HG03342 (cell line): Measurements from ENCODE around the gene CPNE6.

Source experiments
- ATAC-seq: cut with Tn5 transposase; IDR thresholded peaks from one replicate; pipeline ENCODE4 v1.9.1; 2021; ENCODE audit warnings: mild to moderate bottlenecking, moderate library complexity; ENCODE audit not compliant: unreplicated experiment

Gene CPNE6

GRCh38 chr14:24068711-24069410 is 2.5 kb upstream of the CPNE6 start:
- ATAC-seq: no peak

GRCh38 chr14:24069411-24069735 is 2.0 kb upstream of the CPNE6 start:
- no peak for ATAC-seq

- no peak for ATAC-seq
Observed at GRCh38 chr14:24070285-24071143, 848 bp upstream of the CPNE6 start.

- ATAC-seq: no peak
Observed at GRCh38 chr14:24071836-24072430, 571 bp downstream of the CPNE6 start.

GRCh38 chr14:24072436-24072835 is 1.1 kb downstream of the CPNE6 start:
- no peak for ATAC-seq

GRCh38 chr14:24072881-24073877 is 1.8 kb downstream of the CPNE6 start:
- no peak for ATAC-seq

- ATAC-seq: no peak
Observed at GRCh38 chr14:24074625-24075484, 3.5 kb downstream of the CPNE6 start.

GRCh38 chr14:24075485-24076301 is 4.3 kb downstream of the CPNE6 start:
- ATAC-seq: no peak

- ATAC-seq: no peak
Observed at GRCh38 chr14:24076302-24076601, 4.9 kb downstream of the CPNE6 start.

GRCh38 chr14:24077086-24077485 is 5.7 kb downstream of the CPNE6 start:
- no peak for ATAC-seq

GRCh38 chr14:24078146-24078545 is 6.8 kb downstream of the CPNE6 start:
- ATAC-seq: no peak

- no peak for ATAC-seq
Observed at GRCh38 chr14:24079491-24080141, 8.3 kb downstream of the CPNE6 start.

GRCh38 chr14:24080142-24080530 is 8.8 kb downstream of the CPNE6 start:
- ATAC-seq: no peak

- peak; percentile 84 for ATAC-seq
Observed at GRCh38 chr14:24080888-24081738, 9.8 kb downstream of the CPNE6 start.

GRCh38 chr14:24081739-24082211 is 10.4 kb downstream of the CPNE6 start:
- no peak for ATAC-seq

GRCh38 chr14:24082411-24083080 is 11.2 kb downstream of the CPNE6 start:
- ATAC-seq: no peak

- no peak for ATAC-seq
Observed at GRCh38 chr14:24083462-24083861, 12.1 kb downstream of the CPNE6 start.
